GM13976 (cell line): ENCODE data around the gene RAB27B.
"Not testable (repeated sequence)": the region's sequence is repeated elsewhere in the genome, so short reads cannot be mapped to it uniquely, and the experiment has no call there.

ENCODE experiments used
- DNase-seq: peaks from one replicate; pipeline ENCODE4 v3.0.0; 2012; ENCODE audit warnings: low spot score
- CTCF ChIP-seq: IDR thresholded peaks from 2 replicates; pipeline ENCODE4 v1.5.1; 2012; ENCODE audit warnings: borderline replicate concordance, mild to moderate bottlenecking; ENCODE audit not compliant: insufficient read depth; ENCODE audit errors: extremely low read depth, missing control alignments, control extremely low read depth
- in situ Hi-C: fragments of 300-500 bp; cut with MboI; formaldehyde crosslinking; loops from one replicate; pipeline ENCODE4 v1.12.0; 2022; ENCODE audit warnings: low sequenced_read_pairs, mixed read lengths, inconsistent platforms; ENCODE audit not compliant: unreplicated experiment

RAB27B gene

GRCh38 chr18:54802178-54802577, 26.1 kb upstream of the RAB27B start:
- no peak for DNase-seq
- TF ChIP-seq CTCF, result no peak
- in situ Hi-C loops, result no loop called here

DNA sequence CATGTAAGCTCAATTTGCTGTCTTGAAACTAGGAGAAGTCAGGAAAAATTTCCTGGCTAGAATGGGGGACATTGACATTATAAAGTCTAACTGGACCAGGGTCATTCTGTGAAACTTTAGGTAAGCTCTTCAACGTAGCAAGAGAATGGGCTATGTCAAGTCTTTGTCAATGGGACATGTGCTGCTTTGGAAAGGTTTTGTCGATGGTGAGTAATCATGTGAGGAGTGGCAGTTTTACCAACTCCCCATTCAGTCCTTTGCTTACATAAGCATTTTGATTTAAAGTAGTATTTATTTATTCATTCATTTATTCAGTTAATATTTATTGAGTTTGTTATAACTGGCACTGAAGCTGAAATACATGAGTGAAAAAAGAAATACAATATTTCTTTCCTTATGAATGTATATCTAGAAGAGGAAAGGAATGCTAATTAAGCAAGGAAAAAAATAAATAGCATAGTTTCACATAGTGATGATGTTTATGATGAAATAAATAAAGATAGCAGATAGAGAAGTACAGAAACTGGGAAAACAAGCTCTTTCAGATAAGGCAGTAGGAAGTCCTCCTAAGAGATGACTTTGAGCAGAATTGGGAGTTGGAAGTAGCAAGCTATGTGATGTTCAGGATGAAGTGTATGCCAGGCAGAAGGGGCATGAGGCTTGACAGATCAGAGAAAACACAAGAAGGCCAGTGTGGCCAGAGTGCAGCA, 25.4 kb upstream of the RAB27B start:
- in situ Hi-C loops, result no loop called here
- DNase-seq, result no peak
- no peak for TF ChIP-seq CTCF

DNA sequence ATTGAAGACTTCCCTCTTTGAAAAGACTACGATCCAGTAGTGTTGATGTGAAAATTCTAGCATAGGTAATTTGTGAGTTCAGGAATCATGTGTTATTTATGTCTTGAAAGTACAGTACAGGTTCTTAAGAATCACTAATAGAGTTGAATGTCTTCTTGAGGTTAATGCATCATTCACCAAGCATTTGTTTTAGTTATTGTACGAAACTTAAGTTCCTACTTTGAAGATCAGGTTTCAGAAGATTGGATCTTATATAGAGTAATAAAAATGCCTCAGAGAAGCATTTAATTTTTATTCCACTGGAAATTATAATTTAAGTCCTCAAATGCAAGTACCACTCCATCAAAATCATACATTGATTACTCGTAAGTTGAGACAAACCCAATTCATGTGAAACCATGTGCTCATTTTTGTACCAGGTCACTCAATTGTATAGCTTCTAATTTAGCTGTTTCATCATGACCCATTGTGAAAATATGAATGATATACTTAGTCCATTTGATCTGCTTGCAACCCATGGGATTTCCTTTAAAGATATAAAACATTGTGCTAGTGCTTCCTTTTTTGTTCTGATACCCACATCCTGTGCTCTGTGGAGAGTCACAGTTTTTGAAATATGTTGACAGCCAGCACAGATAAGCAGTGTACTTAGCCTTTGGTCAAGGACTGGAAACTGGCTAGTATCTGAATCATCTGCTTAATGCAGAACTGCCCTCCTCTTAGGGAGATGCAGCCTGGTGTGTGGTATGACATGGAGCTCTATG, 22.5 kb upstream of the RAB27B start:
- DNase-seq, result no peak
- TF ChIP-seq CTCF, result no peak
- in situ Hi-C loops, result no loop called here

- no peak for DNase-seq
- in situ Hi-C loops, result no loop called here
- no peak for TF ChIP-seq CTCF
Measured at GRCh38 chr18:54806526-54806925, 21.8 kb upstream of the RAB27B start.

GRCh38 chr18:54807303-54807702, 21.0 kb upstream of the RAB27B start:
- TF ChIP-seq CTCF, result no peak
- no peak for DNase-seq
- in situ Hi-C loops, result no loop called here

GRCh38 chr18:54810662-54811061, 17.6 kb upstream of the RAB27B start:
- DNase-seq, in situ Hi-C loops: not testable (repeated sequence)

GRCh38 chr18:54812885-54813284, 15.4 kb upstream of the RAB27B start:
- no peak for DNase-seq
- in situ Hi-C loops, result no loop called here

More at GRCh38 chr18:54812885-54813284, 15.4 kb upstream of the RAB27B start:
- TF ChIP-seq CTCF, result no peak
